ENCODE measurements around the gene GNB1L. TPM values are rescaled to one million over a fixed set of nuclear protein-coding genes. Genes with fewer than 3 reads are reported as not detected.

The GNB1L gene
- total and polyA plus RNA-seq, 9 of the 15 experiments (the other 6 are each of a cell fraction or from before 2014, with no cell fraction given), result 0.56 to 50.5 (median 10.2) TPM

DNA sequence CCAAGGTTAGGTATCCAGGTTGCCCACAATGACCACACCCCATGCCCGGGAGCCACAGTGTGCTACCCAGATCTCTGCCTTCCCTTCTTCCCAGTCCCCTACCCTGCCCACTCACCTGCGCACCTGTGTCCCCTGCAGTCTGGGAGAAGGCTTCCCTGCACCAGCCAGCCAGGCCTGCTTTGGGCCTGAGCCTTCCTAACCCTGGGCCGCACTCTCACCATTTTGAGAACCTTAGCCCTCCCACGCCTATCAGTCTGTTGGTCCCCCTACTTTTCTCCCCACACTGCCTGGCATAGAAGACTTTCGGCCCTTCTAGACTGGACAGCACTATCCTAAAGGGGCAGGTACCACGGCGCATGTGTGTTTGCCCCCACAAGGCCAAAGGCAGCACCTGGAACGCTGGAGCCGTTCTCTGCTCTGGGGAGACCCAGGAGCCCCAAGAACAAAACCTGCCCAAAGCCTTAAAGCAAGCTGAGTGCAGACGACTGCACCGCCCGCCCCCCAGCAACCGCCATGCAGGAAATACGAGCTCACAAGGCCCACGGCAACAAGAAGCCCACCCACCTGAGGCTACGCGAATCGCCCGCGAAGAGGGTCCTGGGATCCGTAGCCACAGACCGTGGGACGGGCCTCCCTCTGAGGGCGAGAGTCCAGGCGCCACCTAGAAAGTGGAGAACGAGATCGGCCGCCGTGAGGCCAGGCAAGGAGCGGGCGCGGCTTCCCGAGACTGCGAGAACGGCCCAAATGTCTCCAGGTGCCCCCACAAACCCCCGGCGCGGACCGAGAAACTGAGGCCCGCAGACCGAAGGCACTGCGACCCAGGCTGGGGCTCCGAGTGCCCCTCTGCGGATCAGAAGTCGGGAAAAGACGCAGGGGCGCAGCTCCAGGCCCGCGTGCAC lies 546 bp downstream of the GNB1L start (continued):
- TF ChIP-seq, protein P1, sequence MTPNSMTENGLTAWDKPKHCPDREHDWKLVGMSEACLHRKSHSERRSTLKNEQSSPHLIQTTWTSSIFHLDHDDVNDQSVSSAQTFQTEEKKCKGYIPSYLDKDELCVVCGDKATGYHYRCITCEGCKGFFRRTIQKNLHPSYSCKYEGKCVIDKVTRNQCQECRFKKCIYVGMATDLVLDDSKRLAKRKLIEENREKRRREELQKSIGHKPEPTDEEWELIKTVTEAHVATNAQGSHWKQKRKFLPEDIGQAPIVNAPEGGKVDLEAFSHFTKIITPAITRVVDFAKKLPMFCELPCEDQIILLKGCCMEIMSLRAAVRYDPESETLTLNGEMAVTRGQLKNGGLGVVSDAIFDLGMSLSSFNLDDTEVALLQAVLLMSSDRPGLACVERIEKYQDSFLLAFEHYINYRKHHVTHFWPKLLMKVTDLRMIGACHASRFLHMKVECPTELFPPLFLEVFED (CRISPR knock-in tag; conservative IDR thresholded peaks at IDR 0.05), result peak; percentile 80
- TF ChIP-seq, protein P2, sequence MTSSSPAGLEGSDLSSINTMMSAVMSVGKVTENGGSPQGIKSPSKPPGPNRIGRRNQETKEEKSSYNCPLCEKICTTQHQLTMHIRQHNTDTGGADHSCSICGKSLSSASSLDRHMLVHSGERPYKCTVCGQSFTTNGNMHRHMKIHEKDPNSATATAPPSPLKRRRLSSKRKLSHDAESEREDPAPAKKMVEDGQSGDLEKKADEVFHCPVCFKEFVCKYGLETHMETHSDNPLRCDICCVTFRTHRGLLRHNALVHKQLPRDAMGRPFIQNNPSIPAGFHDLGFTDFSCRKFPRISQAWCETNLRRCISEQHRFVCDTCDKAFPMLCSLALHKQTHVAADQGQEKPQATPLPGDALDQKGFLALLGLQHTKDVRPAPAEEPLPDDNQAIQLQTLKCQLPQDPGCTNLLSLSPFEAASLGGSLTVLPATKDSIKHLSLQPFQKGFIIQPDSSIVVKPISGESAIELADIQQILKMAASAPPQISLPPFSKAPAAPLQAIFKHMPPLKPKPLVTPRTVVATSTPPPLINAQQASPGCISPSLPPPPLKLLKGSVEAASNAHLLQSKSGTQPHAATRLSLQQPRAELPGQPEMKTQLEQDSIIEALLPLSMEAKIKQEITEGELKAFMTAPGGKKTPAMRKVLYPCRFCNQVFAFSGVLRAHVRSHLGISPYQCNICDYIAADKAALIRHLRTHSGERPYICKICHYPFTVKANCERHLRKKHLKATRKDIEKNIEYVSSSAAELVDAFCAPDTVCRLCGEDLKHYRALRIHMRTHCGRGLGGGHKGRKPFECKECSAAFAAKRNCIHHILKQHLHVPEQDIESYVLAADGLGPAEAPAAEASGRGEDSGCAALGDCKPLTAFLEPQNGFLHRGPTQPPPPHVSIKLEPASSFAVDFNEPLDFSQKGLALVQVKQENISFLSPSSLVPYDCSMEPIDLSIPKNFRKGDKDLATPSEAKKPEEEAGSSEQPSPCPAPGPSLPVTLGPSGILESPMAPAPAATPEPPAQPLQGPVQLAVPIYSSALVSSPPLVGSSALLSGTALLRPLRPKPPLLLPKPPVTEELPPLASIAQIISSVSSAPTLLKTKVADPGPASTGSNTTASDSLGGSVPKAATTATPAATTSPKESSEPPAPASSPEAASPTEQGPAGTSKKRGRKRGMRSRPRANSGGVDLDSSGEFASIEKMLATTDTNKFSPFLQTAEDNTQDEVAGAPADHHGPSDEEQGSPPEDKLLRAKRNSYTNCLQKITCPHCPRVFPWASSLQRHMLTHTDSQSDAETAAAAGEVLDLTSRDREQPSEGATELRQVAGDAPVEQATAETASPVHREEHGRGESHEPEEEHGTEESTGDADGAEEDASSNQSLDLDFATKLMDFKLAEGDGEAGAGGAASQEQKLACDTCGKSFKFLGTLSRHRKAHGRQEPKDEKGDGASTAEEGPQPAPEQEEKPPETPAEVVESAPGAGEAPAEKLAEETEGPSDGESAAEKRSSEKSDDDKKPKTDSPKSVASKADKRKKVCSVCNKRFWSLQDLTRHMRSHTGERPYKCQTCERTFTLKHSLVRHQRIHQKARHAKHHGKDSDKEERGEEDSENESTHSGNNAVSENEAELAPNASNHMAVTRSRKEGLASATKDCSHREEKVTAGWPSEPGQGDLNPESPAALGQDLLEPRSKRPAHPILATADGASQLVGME (CRISPR knock-in tag; IDR thresholded peaks at IDR 0.05), result no peak
- TF ChIP-seq SP1 (CRISPR knock-in tag; IDR thresholded peaks at IDR 0.05), result no peak
- TF ChIP-seq NR2C2 (CRISPR knock-in tag; IDR thresholded peaks at IDR 0.05), result no peak
- TF ChIP-seq NR2C2 (tag; IDR thresholded peaks at IDR 0.05), result no peak
- no peak for TF ChIP-seq KDM5B (IDR thresholded peaks at IDR 0.05; ENCODE audit: insufficient replicate concordance, low read depth, low read length)
- TF ChIP-seq DIDO1 (tag; IDR thresholded peaks at IDR 0.05; ENCODE audit: low read depth), result no peak
- TF ChIP-seq BHLHE40 (IDR thresholded peaks at IDR 0.05; ENCODE audit: low read length), result peak; percentile 5; the same call in 1 of the 2 replicates
- TF ChIP-seq RNF2 (IDR thresholded peaks at IDR 0.05), result no peak
- no peak for TF ChIP-seq RBM15 (IDR thresholded peaks at IDR 0.05; ENCODE audit: insufficient read depth, low read length)
- TF ChIP-seq, protein P3, sequence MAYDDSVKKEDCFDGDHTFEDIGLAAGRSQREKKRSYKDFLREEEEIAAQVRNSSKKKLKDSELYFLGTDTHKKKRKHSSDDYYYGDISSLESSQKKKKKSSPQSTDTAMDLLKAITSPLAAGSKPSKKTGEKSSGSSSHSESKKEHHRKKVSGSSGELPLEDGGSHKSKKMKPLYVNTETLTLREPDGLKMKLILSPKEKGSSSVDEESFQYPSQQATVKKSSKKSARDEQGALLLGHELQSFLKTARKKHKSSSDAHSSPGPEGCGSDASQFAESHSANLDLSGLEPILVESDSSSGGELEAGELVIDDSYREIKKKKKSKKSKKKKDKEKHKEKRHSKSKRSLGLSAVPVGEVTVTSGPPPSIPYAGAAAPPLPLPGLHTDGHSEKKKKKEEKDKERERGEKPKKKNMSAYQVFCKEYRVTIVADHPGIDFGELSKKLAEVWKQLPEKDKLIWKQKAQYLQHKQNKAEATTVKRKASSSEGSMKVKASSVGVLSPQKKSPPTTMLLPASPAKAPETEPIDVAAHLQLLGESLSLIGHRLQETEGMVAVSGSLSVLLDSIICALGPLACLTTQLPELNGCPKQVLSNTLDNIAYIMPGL (CRISPR knock-in tag; IDR thresholded peaks at IDR 0.05), result peak; percentile 61; the same call in 1 of the 2 replicates
- TF ChIP-seq DMBX1 (CRISPR knock-in tag; IDR thresholded peaks at IDR 0.05; ENCODE audit: borderline replicate concordance), result peak; percentile 71
- TF ChIP-seq MAFF (IDR thresholded peaks at IDR 0.05; ENCODE audit: low read length), result no peak
- TF ChIP-seq, protein P4, sequence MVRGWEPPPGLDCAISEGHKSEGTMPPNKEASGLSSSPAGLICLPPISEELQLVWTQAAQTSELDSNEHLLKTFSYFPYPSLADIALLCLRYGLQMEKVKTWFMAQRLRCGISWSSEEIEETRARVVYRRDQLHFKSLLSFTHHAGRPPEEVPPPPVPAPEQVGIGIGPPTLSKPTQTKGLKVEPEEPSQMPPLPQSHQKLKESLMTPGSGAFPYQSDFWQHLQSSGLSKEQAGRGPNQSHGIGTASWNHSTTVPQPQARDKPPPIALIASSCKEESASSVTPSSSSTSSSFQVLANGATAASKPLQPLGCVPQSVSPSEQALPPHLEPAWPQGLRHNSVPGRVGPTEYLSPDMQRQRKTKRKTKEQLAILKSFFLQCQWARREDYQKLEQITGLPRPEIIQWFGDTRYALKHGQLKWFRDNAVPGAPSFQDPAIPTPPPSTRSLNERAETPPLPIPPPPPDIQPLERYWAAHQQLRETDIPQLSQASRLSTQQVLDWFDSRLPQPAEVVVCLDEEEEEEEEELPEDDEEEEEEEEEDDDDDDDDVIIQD (CRISPR knock-in tag; IDR thresholded peaks at IDR 0.05), result peak; percentile 78
- no peak for TF ChIP-seq MCM3 (IDR thresholded peaks at IDR 0.05)
